IPS-11a (cell line): ENCODE results near the gene GOLT1A.

Experiments
- H3K4me3 ChIP-seq: one replicate; pipeline ENCODE4 v1.5.1; 2013; ENCODE audit warnings: low read depth, low read length, control low read depth

The GOLT1A gene

GRCh38 chr1:204213668-204214662 is at the start of gene GOLT1A:
Gene GOLT1A (minus strand): TSS chr1:204213988. CDS start chr1:204213906, 82 bp downstream.
- H3K4me3 ChIP-seq, result peak within 1 kb of the TSS; percentile 70

GRCh38 chr1:204263254-204263910 is 49.6 kb upstream of the GOLT1A start:
- H3K4me3 ChIP-seq, result no peak overlapping the region

- no peak overlapping the region for H3K4me3 ChIP-seq
These were observed 48.9 kb upstream of the GOLT1A start for GRCh38 chr1:204262506-204263253.

GRCh38 chr1:204261746-204262505 is 48.1 kb upstream of the GOLT1A start:
- no peak overlapping the region for H3K4me3 ChIP-seq

- no peak overlapping the region for H3K4me3 ChIP-seq
These were observed 47.5 kb upstream of the GOLT1A start for GRCh38 chr1:204261266-204261665.

- H3K4me3 ChIP-seq, result no peak overlapping the region
These were observed 46.9 kb upstream of the GOLT1A start for GRCh38 chr1:204260601-204261197.

GRCh38 chr1:204259782-204260181 is 46.0 kb upstream of the GOLT1A start:
- H3K4me3 ChIP-seq, result no peak overlapping the region

- H3K4me3 ChIP-seq, result no peak overlapping the region
These were observed 45.4 kb upstream of the GOLT1A start for GRCh38 chr1:204259196-204259595.

- no peak overlapping the region for H3K4me3 ChIP-seq
These were observed 44.7 kb upstream of the GOLT1A start for GRCh38 chr1:204258213-204259115.

- H3K4me3 ChIP-seq, result no peak overlapping the region
These were observed 43.7 kb upstream of the GOLT1A start for GRCh38 chr1:204257446-204257845.

- no peak overlapping the region for H3K4me3 ChIP-seq
These were observed 42.7 kb upstream of the GOLT1A start for GRCh38 chr1:204256531-204256930.

- no peak overlapping the region for H3K4me3 ChIP-seq
These were observed 42.2 kb upstream of the GOLT1A start for GRCh38 chr1:204255966-204256365.

- no peak overlapping the region for H3K4me3 ChIP-seq
These were observed 41.4 kb upstream of the GOLT1A start for GRCh38 chr1:204255225-204255624.

- H3K4me3 ChIP-seq, result no peak overlapping the region
These were observed 40.4 kb upstream of the GOLT1A start for GRCh38 chr1:204254031-204254661.

- no peak overlapping the region for H3K4me3 ChIP-seq
These were observed 38.3 kb upstream of the GOLT1A start for GRCh38 chr1:204251926-204252689.

- no peak overlapping the region for H3K4me3 ChIP-seq
These were observed 37.5 kb upstream of the GOLT1A start for GRCh38 chr1:204251286-204251685.

- no peak overlapping the region for H3K4me3 ChIP-seq
These were observed 36.7 kb upstream of the GOLT1A start for GRCh38 chr1:204250428-204251030.
